ENCODE results near the gene ZNF148.
A peak's percentile ranks its signal among the peaks of the same experiment; 100 is the strongest.

ZNF148 gene

DNA sequence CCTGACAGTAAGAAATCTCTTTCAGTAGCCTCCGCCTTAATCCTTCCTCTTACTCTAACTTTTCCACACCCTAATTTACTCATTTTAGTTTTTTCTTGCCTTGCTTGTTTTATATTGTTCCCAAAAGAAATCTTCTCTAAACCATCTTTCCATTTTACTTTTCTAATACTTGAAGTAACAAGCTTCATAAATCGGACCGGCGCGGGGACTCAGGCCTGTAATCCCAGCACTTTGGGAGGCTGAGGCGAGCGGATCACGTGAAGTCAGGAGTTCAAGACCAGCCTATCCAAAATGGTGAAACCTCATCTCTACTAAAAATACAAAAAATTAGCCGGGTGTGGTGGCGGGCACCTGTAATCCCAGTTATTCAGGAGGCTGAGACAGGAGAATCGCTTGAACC lies 17.3 kb downstream of the ZNF148 start:
- Histone ChIP-seq H3K27me3 (ENCODE audit: insufficient read depth, poor library complexity, severe bottlenecking) (no peaks in the 10 kb centered on the region), H3K27ac (replicated peaks) (no peak overlapping the region), H3K4me3 (replicated peaks; ENCODE audit: insufficient read depth, low read length) (peak overlapping the region; percentile 74; the same call in 1 of the 2 replicates)
- no peak for DNase-seq (ENCODE audit: low read depth in 1 of 2, low spot score in 1 of 2)
- TF ChIP-seq, protein P1, sequence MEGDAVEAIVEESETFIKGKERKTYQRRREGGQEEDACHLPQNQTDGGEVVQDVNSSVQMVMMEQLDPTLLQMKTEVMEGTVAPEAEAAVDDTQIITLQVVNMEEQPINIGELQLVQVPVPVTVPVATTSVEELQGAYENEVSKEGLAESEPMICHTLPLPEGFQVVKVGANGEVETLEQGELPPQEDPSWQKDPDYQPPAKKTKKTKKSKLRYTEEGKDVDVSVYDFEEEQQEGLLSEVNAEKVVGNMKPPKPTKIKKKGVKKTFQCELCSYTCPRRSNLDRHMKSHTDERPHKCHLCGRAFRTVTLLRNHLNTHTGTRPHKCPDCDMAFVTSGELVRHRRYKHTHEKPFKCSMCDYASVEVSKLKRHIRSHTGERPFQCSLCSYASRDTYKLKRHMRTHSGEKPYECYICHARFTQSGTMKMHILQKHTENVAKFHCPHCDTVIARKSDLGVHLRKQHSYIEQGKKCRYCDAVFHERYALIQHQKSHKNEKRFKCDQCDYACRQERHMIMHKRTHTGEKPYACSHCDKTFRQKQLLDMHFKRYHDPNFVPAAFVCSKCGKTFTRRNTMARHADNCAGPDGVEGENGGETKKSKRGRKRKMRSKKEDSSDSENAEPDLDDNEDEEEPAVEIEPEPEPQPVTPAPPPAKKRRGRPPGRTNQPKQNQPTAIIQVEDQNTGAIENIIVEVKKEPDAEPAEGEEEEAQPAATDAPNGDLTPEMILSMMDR (IDR thresholded peaks at IDR 0.05; ENCODE audit: insufficient read depth, low read length) = no peak
- TF ChIP-seq GABPA (IDR thresholded peaks at IDR 0.05; ENCODE audit: low read depth) = no peak
- TF ChIP-seq POLR2AphosphoS5 (IDR thresholded peaks at IDR 0.05; ENCODE audit: low read depth) = no peak
- no peak for TF ChIP-seq SPI1 (IDR thresholded peaks at IDR 0.05; ENCODE audit: borderline replicate concordance, low read depth)
- no peak for TF ChIP-seq REST (IDR thresholded peaks at IDR 0.05; ENCODE audit: insufficient replicate concordance, low read depth)

GRCh38 chr3:125357032-125357658 lies 18.0 kb downstream of the ZNF148 start:
- peak; percentile 50 to 67 for DNase-seq (ENCODE audit: low read depth in 1 of 2, low spot score in 1 of 2)
- Histone ChIP-seq H3K4me3 (replicated peaks; ENCODE audit: insufficient read depth, low read length) (peak overlapping the region; percentile 74), H3K27ac (replicated peaks) (peak overlapping the region; percentile 65), H3K27me3 (ENCODE audit: insufficient read depth, poor library complexity, severe bottlenecking) (no peaks in the 10 kb centered on the region)
- TF ChIP-seq, protein P1 (IDR thresholded peaks at IDR 0.05; ENCODE audit: insufficient read depth, low read length) = no peak
- TF ChIP-seq SPI1 (IDR thresholded peaks at IDR 0.05; ENCODE audit: borderline replicate concordance, low read depth) = peak; percentile 28; the same call in 1 of the 2 replicates
- TF ChIP-seq POLR2AphosphoS5 (IDR thresholded peaks at IDR 0.05; ENCODE audit: low read depth) = peak; percentile 79
- peak; percentile 47 for TF ChIP-seq REST (IDR thresholded peaks at IDR 0.05; ENCODE audit: insufficient replicate concordance, low read depth)

GRCh38 chr3:125356140-125357026 lies 18.7 kb downstream of the ZNF148 start:
- Histone ChIP-seq H3K27ac (replicated peaks) (peak overlapping the region; percentile 65; the same call in 1 of the 2 replicates), H3K4me3 (replicated peaks; ENCODE audit: insufficient read depth, low read length) (peak overlapping the region; percentile 74), H3K27me3 (ENCODE audit: insufficient read depth, poor library complexity, severe bottlenecking) (no peaks in the 10 kb centered on the region)
- TF ChIP-seq, protein P1 (IDR thresholded peaks at IDR 0.05; ENCODE audit: insufficient read depth, low read length) = no peak
- no peak for TF ChIP-seq REST (IDR thresholded peaks at IDR 0.05; ENCODE audit: insufficient replicate concordance, low read depth)
- TF ChIP-seq POLR2AphosphoS5 (IDR thresholded peaks at IDR 0.05; ENCODE audit: low read depth) = no peak
- no peak for TF ChIP-seq GABPA (IDR thresholded peaks at IDR 0.05; ENCODE audit: low read depth)
- no peak for TF ChIP-seq SPI1 (IDR thresholded peaks at IDR 0.05; ENCODE audit: borderline replicate concordance, low read depth)
- no peak for DNase-seq (ENCODE audit: low read depth in 1 of 2, low spot score in 1 of 2)
